OCI-LY3 (cell line): ENCODE data around the gene CBY2.
"Not testable (repeated sequence)": the region's sequence is repeated elsewhere in the genome, so short reads cannot be mapped to it uniquely, and the experiment has no call there.

Experiments
- H2AFZ ChIP-seq: fragments of 200-600, 300-600 bp; shearing (Covaris generic); 2 replicates; pipeline ENCODE4 v1.6.0; 2014; ENCODE audit warnings: antibody characterized with exemption, low read depth, low read length
- H3K27ac ChIP-seq: fragments of 200-600, 300-600 bp; sonication (generic); 2 replicates; pipeline ENCODE4 v1.5.1; 2014; ENCODE audit warnings: mild to moderate bottlenecking, low read length, moderate library complexity, mixed read lengths
- H3K27me3 ChIP-seq: fragments of 200-600, 300-600 bp; sonication (generic); 2 replicates; pipeline ENCODE4 v1.6.1; 2014; ENCODE audit warnings: low read depth, low read length, mixed read lengths
- H3K36me3 ChIP-seq: fragments of 200-600, 300-600 bp; sonication (generic); replicated peaks from 2 replicates; pipeline ENCODE3; 2014; ENCODE audit warnings: low read depth, low read length, mixed read lengths
- H3K4me1 ChIP-seq: fragments of 300-600, 200-600 bp; sonication (generic); 2 replicates; pipeline ENCODE4 v1.6.1; 2014; ENCODE audit warnings: low read length, mixed read lengths
- H3K4me2 ChIP-seq: fragments of 200-600, 300-600 bp; sonication (generic); 2 replicates; pipeline ENCODE4 v1.6.1; 2014; ENCODE audit warnings: low read length, mixed read lengths
- H3K4me3 ChIP-seq: fragments of 300-600, 200-600 bp; sonication (generic); 2 replicates; pipeline ENCODE4 v1.5.1; 2014; ENCODE audit warnings: antibody characterized with exemption, mild to moderate bottlenecking, low read length, moderate library complexity
- H3K79me2 ChIP-seq: fragments of 300-600, 200-600 bp; shearing (Covaris generic); 2 replicates; pipeline ENCODE4 v1.6.1; 2014; ENCODE audit warnings: mild to moderate bottlenecking, low read length, mixed read lengths
- H3K9ac ChIP-seq: fragments of 300-600, 200-600 bp; shearing (Covaris generic); 2 replicates; pipeline ENCODE4 v1.6.0; 2014; ENCODE audit warnings: mild to moderate bottlenecking, low read length, moderate library complexity
- H3K9me3 ChIP-seq: fragments of 200-600, 300-600 bp; shearing (Covaris generic); 2 replicates; pipeline ENCODE4 v1.6.1; 2014; ENCODE audit warnings: low read length, mixed read lengths; ENCODE audit not compliant: insufficient read depth
- H4K20me1 ChIP-seq: fragments of 200-600, 300-600 bp; sonication (generic); 2 replicates; pipeline ENCODE4 v1.6.1; 2016; ENCODE audit warnings: low read length, mixed read lengths; ENCODE audit not compliant: insufficient read depth
- CTCF ChIP-seq: fragments of 200-600, 300-600 bp; sonication (generic); IDR thresholded peaks from 2 replicates; pipeline ENCODE4 v1.5.1; 2014; ENCODE audit warnings: antibody characterized with exemption, low read length, low read depth
- EZH2phosphoT487 ChIP-seq: fragments of 200-600 bp; shearing (Covaris generic); IDR thresholded peaks from 2 replicates; pipeline ENCODE4 v1.6.1; 2018; ENCODE audit warnings: antibody characterized with exemption, mixed run types, low read depth

CBY2 gene

GRCh38 chr13:45702088-45702487, at the start of gene CBY2:
Gene CBY2, plus strand, starts transcription at chr13:45702320. Its CDS starts 71 bp downstream, at chr13:45702391.
- Histone ChIP-seq H3K4me2 (peak within 1 kb of the TSS; percentile 46), H3K27me3 (no peaks in the 10 kb centered on the region), H3K4me1 (peaks cover 66% of the 10 kb centered on the region), H3K4me3 (0 out of 2 replicates have a peak within 1 kb of the TSS, but pooled peaks have one; percentile 4), H3K9ac (peak within 1 kb of the TSS; percentile 40; the same call in 1 of the 2 replicates), H4K20me1 (no peaks in the 10 kb centered on the region), H2AFZ (peak within 1 kb of the TSS; percentile 22; the same call in 1 of the 2 replicates), H3K9me3 (no peaks in the 10 kb centered on the region), H3K36me3 (peaks cover 8% of the 10 kb centered on the region), H3K27ac (peak within 1 kb of the TSS; percentile 76), H3K79me2 (no peaks in the 10 kb centered on the region)
- TF ChIP-seq CTCF = no peak

- Histone ChIP-seq H3K27ac (no peak overlapping the region), H3K79me2 (no peaks in the 10 kb centered on the region), H3K4me1 (no peaks in the 10 kb centered on the region; the same call in 1 of the 2 replicates), H3K36me3 (peaks cover 3% of the 10 kb centered on the region), H3K4me3 (no peak overlapping the region), H4K20me1 (no peaks in the 10 kb centered on the region), H2AFZ (no peak overlapping the region), H3K9ac (no peak overlapping the region), H3K9me3 (peaks cover 6% of the 10 kb centered on the region; the same call in 1 of the 2 replicates), H3K27me3 (no peaks in the 10 kb centered on the region), H3K4me2 (no peak overlapping the region)
- TF ChIP-seq CTCF (no peak), EZH2phosphoT487 (no peak)
Measured at GRCh38 chr13:45654633-45655349, 47.3 kb upstream of the CBY2 start.

GRCh38 chr13:45658586-45659235, 43.4 kb upstream of the CBY2 start:
- no peaks in the 10 kb centered on the region for H3K79me2 ChIP-seq
- no peak overlapping the region for H3K4me2 ChIP-seq
- no peaks in the 10 kb centered on the region for H4K20me1 ChIP-seq
- peaks cover 11% of the 10 kb centered on the region; the same call in 1 of the 2 replicates for H3K9me3 ChIP-seq
- H3K4me3 ChIP-seq = no peak overlapping the region
- no peak overlapping the region for H2AFZ ChIP-seq
- peaks cover 16% of the 10 kb centered on the region for H3K4me1 ChIP-seq
- no peak overlapping the region for H3K27ac ChIP-seq
- TF ChIP-seq EZH2phosphoT487 = no peak
- TF ChIP-seq CTCF = no peak
- H3K36me3 ChIP-seq = peaks cover 11% of the 10 kb centered on the region
- H3K27me3 ChIP-seq = no peaks in the 10 kb centered on the region
- no peak overlapping the region for H3K9ac ChIP-seq

GRCh38 chr13:45659536-45659935, 42.6 kb upstream of the CBY2 start:
- no peak overlapping the region for H3K27ac ChIP-seq
- H3K4me3 ChIP-seq = no peak overlapping the region
- no peak overlapping the region for H3K9ac ChIP-seq
- no peaks in the 10 kb centered on the region for H3K79me2 ChIP-seq
- H3K36me3 ChIP-seq = peaks cover 11% of the 10 kb centered on the region
- H3K4me1 ChIP-seq = peaks cover 16% of the 10 kb centered on the region
- H2AFZ ChIP-seq = no peak overlapping the region
- TF ChIP-seq CTCF (no peak), EZH2phosphoT487 (no peak)
- no peaks in the 10 kb centered on the region for H4K20me1 ChIP-seq
- H3K4me2 ChIP-seq = no peak overlapping the region
- no peaks in the 10 kb centered on the region for H3K27me3 ChIP-seq
- peaks cover 11% of the 10 kb centered on the region; the same call in 1 of the 2 replicates for H3K9me3 ChIP-seq

GRCh38 chr13:45660458-45660857, 41.7 kb upstream of the CBY2 start:
- not testable (repeated sequence) for H3K79me2 ChIP-seq, H3K27me3 ChIP-seq, H4K20me1 ChIP-seq, H3K9ac ChIP-seq
- peaks cover 11% of the 10 kb centered on the region for H3K36me3 ChIP-seq
- peaks cover 16% of the 10 kb centered on the region for H3K4me1 ChIP-seq
- peak overlapping the region; percentile 55 for H3K27ac ChIP-seq
- 0 out of 2 replicates have a peak overlapping the region, but pooled peaks have one; percentile 15 for H2AFZ ChIP-seq
- H3K9me3 ChIP-seq = peaks cover 11% of the 10 kb centered on the region; the same call in 1 of the 2 replicates
- peak overlapping the region; percentile 24 for H3K4me2 ChIP-seq
- 0 out of 2 replicates have a peak overlapping the region, but pooled peaks have one; percentile 8 for H3K4me3 ChIP-seq
